Cardiac fibroblast (primary cell): ENCODE results near the gene C6orf62.
"Not testable (repeated sequence)": the region's sequence is repeated elsewhere in the genome, so short reads cannot be mapped to it uniquely, and the experiment has no call there.

Experiments used
- DNase-seq, 2 donors: peaks; one replicate each; pipeline versions ENCODE4 v3.0.0 to v3.0.0-alpha.2; 2010; ENCODE audit warnings: low read depth in 2 of 2
- H3K4me3 ChIP-seq, 2 donors: replicated peaks in 1 of 2; 1 replicate in 1 of 2; 2 replicates in 1 of 2; pipeline ENCODE4 v1.5.1; 2011; ENCODE audit warnings: low read depth in 2 of 2, low read length in 2 of 2, mild to moderate bottlenecking in 2 of 2, moderate library complexity in 1 of 2
- TF ChIP-seq, protein P1 (sequence below): IDR thresholded peaks from one replicate; pipeline ENCODE4 v1.5.1; 2011; ENCODE audit warnings: low read depth, mild to moderate bottlenecking, low read length, inconsistent platforms

C6orf62 gene

DNA sequence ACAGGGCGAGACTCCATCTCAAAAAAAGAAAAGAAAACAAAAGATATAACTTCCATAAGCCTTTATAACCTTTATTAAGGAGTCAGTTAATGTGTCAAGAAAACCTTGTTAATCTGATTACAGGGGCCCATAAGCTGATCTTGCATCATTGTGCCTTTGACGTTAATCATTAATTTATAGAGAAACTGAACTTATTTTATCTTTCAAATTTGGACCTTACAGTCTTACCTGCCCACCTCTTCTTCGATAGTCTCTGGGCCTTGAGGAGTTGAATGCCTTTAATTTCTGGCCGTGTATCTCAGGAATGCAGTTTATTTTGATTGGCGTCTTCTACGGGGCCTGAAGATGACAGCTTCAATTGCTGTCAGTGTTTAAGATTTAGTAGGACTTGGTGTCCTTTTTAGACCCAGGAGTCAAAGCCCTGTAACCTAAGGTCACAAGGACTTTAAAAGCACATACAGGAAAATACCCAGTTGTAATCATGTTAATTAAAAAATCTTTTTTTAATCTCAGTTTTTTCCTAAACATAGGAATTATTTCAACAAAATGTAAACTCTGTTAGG lies 46.3 kb downstream of the C6orf62 start:
- TF ChIP-seq, protein P1, sequence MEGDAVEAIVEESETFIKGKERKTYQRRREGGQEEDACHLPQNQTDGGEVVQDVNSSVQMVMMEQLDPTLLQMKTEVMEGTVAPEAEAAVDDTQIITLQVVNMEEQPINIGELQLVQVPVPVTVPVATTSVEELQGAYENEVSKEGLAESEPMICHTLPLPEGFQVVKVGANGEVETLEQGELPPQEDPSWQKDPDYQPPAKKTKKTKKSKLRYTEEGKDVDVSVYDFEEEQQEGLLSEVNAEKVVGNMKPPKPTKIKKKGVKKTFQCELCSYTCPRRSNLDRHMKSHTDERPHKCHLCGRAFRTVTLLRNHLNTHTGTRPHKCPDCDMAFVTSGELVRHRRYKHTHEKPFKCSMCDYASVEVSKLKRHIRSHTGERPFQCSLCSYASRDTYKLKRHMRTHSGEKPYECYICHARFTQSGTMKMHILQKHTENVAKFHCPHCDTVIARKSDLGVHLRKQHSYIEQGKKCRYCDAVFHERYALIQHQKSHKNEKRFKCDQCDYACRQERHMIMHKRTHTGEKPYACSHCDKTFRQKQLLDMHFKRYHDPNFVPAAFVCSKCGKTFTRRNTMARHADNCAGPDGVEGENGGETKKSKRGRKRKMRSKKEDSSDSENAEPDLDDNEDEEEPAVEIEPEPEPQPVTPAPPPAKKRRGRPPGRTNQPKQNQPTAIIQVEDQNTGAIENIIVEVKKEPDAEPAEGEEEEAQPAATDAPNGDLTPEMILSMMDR: no peak
- DNase-seq: no peak
- H3K4me3 ChIP-seq: no peak overlapping the region

DNA sequence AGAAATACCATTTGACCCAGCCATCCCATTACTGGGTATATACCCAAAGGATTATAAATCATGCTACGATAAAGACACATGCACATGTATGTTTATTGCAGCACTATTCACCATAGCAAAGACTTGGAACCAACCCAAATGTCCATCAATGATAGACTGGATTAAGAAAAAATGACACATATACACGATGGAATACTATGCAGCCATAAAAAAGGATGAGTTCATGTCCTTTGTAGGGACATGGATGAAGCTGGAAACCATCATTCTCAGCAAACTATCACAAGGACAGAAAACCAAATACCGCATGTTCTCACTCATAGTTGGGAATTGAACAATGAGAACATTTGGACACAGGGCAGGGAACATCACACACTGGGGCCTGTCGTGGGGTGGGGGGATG lies 47.9 kb downstream of the C6orf62 start:
- H3K4me3 ChIP-seq, DNase-seq: not testable (repeated sequence)

DNA sequence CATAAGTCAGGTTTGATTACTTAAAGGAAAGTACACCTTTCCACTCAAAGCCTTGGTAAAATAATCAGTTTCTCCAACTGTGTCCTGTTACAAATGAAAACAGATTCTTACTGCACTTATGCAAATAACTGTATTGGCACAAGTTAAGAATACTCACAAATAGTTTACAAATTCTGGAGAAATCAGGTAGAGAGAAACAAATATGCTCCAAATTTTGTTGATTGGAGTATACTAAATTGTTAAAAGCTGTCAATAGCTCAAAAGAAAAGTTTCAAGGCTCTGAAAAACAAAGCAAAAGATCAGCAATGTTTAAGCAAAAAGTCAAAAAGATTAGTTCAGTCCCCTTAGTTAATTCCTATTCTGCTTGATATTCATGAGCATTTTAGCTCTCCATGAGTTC lies 48.5 kb downstream of the C6orf62 start:
- not testable (repeated sequence) for DNase-seq, H3K4me3 ChIP-seq

DNA sequence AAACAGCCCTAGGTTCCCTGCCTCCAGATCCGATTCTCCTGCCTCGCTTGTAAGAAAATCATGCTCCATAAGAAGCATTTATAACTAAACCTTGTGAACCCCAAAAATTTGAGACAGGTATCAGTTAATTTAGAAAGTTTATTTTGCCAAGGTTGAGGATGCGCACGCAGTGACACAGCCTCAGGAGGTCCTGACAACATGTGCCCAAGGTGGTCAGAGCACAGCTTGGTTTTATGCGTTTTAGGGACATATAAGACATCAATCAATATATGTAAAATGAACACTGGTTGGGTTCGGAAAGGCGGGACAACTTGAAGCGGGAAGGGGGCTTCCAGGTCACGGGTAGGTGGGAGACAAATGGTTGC lies 50.0 kb downstream of the C6orf62 start:
- no peak for DNase-seq
- no peak overlapping the region for H3K4me3 ChIP-seq
- TF ChIP-seq, protein P1: no peak

DNA sequence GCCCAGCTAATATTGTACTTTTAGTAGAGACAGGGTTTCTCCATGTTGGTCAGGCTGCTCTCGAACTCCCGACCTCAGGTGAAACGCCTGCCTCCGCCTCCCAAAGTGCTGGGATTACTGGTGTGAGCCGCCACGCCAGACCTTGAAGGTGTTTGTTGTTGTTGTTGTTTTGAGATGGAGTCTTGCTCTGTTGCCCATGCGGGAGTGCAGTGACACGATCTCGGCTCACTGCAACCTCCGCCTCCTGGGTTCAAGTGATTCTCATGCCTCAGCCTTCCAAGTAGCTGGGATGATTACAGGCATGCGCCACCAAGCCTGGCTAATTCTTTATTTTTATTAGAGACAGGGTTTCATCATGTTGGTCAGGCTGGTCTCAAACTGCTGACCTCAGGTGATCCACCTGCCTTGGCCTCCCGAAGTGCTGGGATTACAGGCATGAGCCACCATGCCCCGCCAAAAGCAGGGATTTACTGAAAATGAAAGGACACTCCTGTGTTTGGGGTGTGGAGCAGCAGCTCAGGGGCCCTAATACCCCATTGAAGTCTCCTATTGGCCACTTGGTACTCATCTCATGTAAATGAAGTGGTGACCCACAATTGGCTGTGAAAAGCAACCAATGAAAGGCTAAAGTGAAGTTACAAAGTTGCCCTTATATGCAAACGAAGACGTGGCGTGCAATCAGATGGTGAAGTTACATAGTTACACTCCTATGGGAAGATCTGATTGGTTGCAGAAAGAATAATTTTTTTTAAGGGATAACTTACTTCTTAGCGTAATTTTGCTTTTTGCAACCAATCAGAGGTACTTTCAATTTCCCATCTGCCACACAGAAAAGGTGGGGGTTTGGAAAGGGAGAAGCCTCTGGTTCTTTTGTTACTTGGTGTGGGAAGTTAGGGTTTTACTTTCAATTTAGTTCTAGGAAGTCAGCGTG lies 50.6 kb downstream of the C6orf62 start:
- not testable (repeated sequence) for DNase-seq, H3K4me3 ChIP-seq

DNA sequence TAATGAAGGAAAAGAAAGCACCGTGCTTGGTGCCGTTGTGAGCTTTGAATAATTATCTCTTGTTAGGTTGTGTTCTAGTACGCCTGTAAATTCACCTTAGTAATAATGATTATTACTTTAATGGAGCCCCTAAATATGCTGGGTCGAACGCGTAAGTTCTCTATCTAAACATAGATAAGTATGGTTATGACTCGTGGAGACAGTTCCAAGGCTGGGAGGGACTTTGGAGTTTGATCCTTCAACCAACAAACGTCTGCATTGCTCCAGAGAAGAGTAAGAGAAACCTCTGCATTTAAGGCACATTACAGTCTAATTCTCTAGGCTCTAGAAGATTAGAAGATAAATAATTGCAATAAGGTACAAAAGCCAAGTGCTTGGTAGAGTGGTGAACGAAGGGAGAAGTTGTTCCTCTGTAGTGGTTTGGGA lies 51.6 kb downstream of the C6orf62 start:
- TF ChIP-seq, protein P1: no peak
- DNase-seq: peak; percentile 30 to 33
- H3K4me3 ChIP-seq: peak overlapping the region; percentile 96 to 98

DNA sequence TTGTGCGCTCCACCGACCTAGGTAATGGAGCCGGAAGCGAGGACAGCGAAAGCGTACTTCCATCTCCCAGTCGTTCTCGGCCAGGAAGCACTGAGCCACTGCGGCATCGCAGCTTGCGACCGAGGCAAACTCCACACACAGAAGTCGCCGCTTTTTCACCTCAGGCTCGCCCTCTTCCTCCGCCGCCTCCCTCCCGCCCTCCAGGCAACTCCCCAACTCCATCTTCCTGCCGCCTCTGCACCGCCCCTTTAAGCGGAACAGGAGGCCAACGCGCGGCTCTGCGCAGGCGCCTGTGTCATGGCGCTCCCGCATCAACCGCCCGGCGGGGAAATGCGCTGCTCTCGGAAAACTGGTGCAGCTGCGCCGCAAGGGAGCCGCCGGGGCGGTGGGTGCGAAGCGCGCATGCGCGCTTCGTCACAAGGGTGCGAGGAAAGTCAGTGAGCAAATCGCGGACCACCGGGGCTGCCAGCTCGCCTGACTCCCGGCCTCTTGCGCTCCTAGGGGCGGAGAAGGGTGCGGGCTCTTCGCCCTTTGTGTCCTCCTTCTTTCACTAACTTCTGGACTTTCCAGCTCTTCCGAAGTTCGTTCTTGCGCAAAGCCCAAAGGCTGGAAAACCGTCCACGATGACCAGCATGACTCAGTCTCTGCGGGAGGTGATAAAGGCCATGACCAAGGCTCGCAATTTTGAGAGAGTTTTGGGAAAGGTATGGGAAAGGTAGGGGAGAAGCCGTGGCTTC lies 52.1 kb downstream of the C6orf62 start, which contains the start of the genes ACOT13 and TDP2:
Gene ACOT13, plus strand, starts transcription at position 437 of the 737 bp plus-strand sequence. Its CDS starts 187 bp downstream, at position 624.
Gene TDP2, minus strand, starts transcription at position 259 of the 737 bp plus-strand sequence. Its CDS starts 37 bp downstream, at position 222.
- TF ChIP-seq, protein P1: peak; percentile 64
- peak; percentile 97 to 99 for DNase-seq
- peak within 1 kb of the TSS; percentile 96 to 98 for H3K4me3 ChIP-seq

DNA sequence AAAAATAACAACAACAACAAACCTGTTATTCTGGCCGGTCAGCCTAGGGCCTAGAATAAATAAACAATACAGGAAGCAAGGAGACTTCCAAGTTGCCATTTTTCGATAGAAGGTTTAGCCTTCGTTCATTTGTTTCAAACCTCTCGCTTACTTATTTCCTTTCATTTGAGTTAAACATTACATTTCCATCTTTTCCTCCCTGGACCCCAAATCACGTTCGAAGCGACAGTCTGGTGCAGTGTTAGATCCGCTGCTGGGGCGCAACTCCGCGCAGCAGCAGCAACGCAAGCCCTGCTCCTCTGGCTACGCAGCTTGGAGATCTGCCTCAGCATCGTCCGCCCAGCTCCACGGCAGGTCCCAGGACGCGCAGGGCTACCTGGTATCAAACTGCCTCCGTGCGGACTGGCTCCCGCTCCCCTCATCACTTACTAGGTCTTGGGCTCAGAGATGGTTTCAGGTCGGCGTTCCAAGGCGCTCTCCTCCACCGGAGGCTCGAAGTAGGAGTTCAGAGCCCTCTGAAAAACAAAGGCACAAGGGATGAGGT lies 52.8 kb downstream of the C6orf62 start:
- H3K4me3 ChIP-seq: peak overlapping the region; percentile 96 to 98
- TF ChIP-seq, protein P1: no peak
- peak in 1 of 2 donors; percentile 42 for DNase-seq
